NCI-H1930 (cell line): ENCODE data around the gene MS4A15.
"Not testable (repeated sequence)": the region's sequence is repeated elsewhere in the genome, so short reads cannot be mapped to it uniquely, and the experiment has no call there.

Experiments
- DNase-seq, 2 experiments: peaks; one replicate each; lab custom pipeline; 2025; lab: John Stamatoyannopoulos, UW

The MS4A15 gene

DNA sequence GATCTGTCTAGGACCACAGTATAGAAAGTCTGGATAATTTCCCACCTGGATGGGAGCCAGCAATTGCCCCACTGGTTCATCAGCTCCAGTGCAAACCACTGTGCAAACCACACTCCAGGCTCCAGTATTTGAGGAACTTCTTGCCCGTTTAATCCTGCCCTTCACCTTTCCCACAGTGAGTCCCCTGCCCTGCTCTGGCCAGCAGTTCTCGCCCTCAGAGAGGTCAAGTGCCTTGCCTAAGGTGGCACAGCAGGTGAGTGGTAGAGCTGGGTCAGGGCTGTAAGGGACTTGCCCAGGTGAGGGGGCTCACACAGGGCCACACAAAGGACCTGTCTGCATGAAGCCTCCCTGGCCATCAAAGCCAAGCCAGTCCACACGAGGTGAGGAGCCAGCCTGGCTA, 52.6 kb downstream of the MS4A15 start:
- no peak for DNase-seq

GRCh38 chr11:60809691-60810090, 53.0 kb downstream of the MS4A15 start:
- no peak for DNase-seq

- no peak for DNase-seq
These were observed 53.5 kb downstream of the MS4A15 start for GRCh38 chr11:60810151-60810550.

DNA sequence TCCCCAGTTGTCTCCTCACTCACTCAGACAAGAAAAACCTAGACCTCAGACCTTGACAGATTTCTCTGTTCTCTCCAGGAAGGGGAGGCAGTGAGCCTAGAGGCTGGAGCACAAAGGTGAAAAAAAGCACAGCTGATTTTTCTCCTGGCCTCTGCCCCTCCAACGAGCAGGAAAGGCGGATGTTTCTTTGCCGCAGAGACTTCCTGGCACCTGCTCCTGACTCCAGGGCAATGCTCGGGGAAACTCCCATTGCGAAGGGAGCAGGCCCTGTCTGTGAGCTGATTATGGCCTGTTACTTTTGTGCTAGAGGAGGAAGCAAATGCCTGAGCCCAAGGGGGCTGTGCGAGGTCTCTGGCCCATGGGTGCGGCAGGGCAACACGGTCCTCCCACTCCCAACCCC, 53.9 kb downstream of the MS4A15 start:
- no peak for DNase-seq

- no peak for DNase-seq
These were observed 56.7 kb downstream of the MS4A15 start for GRCh38 chr11:60813324-60813723.

GRCh38 chr11:60814112-60814511, 57.4 kb downstream of the MS4A15 start:
- no peak for DNase-seq

DNA sequence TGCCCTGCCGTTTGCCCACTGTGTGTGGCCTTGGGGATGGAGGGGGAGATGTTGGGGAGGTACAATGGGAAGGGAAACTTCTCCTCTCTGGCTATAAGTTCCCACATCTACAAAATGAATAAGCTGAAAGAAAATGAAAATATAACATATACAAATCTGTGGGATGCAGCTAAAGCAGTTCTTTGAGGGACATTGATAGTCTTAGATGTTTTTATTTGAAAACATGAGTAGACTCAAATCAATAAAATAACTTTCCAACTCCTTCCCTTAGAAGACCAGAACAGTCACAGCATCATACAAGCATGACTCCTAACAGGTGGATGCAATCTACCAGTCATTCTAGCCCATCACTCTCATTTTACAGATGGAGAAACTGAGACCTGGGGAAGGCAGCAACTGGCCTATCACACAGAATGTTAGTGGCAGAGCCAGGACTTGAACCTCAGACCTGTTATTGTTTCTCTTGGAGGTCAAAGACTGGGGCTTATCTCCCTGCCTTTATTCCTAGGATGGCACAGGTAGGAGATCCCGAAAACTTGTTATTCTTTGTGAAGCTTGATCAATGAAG, 60.0 kb downstream of the MS4A15 start:
- no peak for DNase-seq

GRCh38 chr11:60818057-60818456, 61.4 kb downstream of the MS4A15 start:
- no peak for DNase-seq

DNA sequence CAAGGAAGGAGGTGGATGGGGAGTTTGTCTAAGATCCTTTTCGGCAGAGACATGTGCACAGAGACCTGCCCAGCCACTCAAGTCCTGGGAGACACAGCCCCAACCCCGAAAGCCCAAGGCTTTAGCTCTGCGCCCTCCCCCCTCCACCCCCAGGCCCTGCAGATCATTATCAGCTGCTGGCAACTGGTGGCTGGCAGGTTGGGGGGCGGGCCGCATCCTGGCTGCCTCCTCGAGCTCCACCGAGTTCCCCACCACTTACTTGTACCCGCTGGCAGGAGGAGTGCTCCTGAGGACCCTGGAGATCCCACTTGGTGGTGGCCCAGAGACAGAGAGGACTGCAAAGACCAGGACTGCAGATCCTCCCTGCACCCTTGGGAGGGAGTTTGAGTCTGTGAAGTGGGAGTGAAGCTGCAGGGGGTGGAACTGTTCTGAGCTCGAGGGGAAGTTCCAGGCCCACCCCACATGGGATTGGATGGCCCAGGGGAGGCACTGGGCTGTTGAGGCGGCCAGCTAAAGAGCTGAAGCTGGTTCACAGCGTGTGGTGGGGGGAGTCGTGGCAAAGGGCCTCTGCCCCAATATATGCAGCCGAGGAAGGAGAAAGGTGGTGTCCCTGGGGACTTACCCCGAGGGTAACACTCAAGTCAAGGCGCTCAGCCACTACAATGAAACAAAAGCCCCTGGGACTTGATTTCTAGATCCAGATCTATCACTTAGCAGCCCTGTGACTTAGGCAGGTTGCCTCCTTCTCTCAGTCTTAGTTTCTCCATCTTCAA, 65.3 kb downstream of the MS4A15 start:
- no peak for DNase-seq

- DNase-seq: not testable (repeated sequence)
These were observed 67.2 kb downstream of the MS4A15 start for GRCh38 chr11:60823745-60824306.

- DNase-seq: no peak
These were observed 68.5 kb downstream of the MS4A15 start for GRCh38 chr11:60825118-60825517.

DNA sequence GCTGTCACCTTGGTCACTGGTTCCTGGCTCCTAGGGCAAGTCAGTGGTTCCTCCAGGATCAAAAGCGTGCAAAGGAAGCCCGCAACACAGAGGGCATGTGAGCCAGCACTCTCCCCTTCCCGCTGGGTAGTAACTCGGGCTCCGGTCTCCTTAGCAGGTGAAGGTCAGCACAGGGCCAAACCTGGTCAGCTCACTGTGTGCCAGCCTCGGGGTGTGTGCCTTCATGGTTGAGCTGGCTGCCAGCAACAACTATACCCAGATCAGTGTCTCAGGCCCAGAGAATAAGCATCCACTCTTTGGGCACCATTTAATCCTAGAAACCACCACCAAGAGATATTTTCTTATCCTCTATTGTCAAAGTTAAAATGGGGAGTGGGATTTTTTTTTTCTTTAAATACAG, 69.1 kb downstream of the MS4A15 start:
- no peak for DNase-seq
